GM20000 (cell line): ENCODE results near the gene CDNF.

Experiments
- DNase-seq: peaks from one replicate; pipeline ENCODE4 v3.0.0; 2012; ENCODE audit warnings: low spot score
- TF ChIP-seq, protein P1 (sequence below): IDR thresholded peaks from 2 replicates; pipeline ENCODE4 v1.5.1; 2012; ENCODE audit warnings: mild to moderate bottlenecking, control low read depth; ENCODE audit errors: extremely low read depth, missing control alignments

Gene CDNF

GRCh38 chr10:14784459-14785055 is 53.3 kb downstream of the CDNF start:
- TF ChIP-seq, protein P1, sequence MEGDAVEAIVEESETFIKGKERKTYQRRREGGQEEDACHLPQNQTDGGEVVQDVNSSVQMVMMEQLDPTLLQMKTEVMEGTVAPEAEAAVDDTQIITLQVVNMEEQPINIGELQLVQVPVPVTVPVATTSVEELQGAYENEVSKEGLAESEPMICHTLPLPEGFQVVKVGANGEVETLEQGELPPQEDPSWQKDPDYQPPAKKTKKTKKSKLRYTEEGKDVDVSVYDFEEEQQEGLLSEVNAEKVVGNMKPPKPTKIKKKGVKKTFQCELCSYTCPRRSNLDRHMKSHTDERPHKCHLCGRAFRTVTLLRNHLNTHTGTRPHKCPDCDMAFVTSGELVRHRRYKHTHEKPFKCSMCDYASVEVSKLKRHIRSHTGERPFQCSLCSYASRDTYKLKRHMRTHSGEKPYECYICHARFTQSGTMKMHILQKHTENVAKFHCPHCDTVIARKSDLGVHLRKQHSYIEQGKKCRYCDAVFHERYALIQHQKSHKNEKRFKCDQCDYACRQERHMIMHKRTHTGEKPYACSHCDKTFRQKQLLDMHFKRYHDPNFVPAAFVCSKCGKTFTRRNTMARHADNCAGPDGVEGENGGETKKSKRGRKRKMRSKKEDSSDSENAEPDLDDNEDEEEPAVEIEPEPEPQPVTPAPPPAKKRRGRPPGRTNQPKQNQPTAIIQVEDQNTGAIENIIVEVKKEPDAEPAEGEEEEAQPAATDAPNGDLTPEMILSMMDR, result no peak
- DNase-seq, result no peak

DNA sequence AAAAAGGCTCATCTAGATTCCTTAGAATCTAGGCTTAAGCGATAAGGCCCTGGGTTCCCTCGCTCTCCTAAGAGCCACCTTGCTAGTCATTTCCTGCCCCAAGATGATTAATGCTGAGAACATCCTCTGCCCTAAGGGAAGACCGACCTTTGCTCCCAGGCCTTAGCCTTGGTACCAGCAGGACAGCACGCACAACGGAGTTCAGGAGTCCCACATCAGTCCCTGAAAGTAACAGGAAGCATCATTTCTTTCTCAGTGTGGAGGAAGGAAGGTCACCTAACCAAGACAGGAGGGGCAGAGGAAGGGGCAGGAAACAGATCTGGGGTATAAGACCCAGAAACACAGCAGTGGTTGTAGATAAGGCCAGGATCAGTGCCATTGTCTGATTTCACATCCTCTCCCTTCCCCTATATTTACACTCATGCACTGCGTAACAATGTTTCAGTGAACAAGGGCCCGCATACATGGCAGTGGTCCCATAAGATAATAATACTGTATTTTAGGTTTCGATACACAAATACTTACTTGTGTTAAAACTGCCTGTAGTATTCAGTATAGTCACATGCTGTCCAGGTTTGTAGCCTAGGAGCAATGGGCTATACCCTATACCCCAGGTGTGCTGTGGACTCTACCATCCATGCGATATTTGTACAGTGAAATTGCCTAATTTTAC is 55.0 kb downstream of the CDNF start:
- DNase-seq, result no peak
- TF ChIP-seq, protein P1, result no peak

GRCh38 chr10:14781763-14782162 is 56.1 kb downstream of the CDNF start:
- TF ChIP-seq, protein P1, result no peak
- DNase-seq, result no peak

DNA sequence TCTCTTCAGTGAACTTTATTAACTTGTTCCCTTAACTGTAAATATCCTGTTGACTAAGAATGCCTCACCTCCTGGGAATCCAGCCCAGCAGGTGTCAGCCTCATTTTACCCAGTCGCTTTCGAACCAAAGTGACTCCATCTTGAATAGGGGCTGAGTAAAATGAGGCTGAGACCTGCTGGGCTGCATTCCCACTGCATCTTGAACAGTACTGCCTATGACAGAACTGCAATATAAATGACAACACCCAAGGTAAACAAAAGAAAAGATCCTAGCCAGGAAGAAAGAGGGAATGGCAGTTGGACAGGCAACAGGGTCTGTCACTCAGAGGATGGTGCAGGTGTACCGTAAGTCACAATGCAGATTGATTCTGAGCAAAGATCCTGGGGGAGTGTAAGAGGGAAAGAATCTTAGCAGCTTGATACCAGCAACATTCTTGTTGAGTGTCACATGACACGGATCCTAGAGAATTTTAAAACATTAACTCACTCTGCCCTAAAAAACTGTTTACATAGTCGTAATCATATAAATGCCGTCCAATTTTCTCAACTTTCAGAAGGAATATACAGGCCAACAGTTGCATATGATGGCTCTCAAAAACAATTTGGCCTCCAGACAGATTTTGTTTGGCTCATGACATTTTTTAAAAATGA is 58.7 kb downstream of the CDNF start:
- TF ChIP-seq, protein P1, result no peak
- DNase-seq, result no peak

- TF ChIP-seq, protein P1, result no peak
- no peak for DNase-seq
Observed at GRCh38 chr10:14776546-14776945, 61.3 kb downstream of the CDNF start.

GRCh38 chr10:14775656-14776055 is 62.2 kb downstream of the CDNF start:
- DNase-seq, result no peak
- TF ChIP-seq, protein P1, result no peak

GRCh38 chr10:14774797-14775196 is 63.0 kb downstream of the CDNF start, which contains the start of gene FAM107B:
Gene FAM107B, minus strand, starts transcription at chr10:14774897. Its CDS starts 234 bp downstream, at chr10:14774663.
- TF ChIP-seq, protein P1, result no peak
- no peak for DNase-seq
